Right cardiac atrium (tissue), 5 donors: ENCODE results near the gene SCGB2B2. TPM values are rescaled to one million over a fixed set of nuclear protein-coding genes. Genes with fewer than 3 reads are reported as not detected.

Source experiments
- polyA plus RNA-seq: library from polyadenylated mRNA; stranded (reverse); fragments of 200-250 nt; gene quantifications from one replicate; pipeline ENCODE4 v1.2.3, GENCODE V29; 2013
- total RNA-seq, 4 donors: library from RNA; stranded (reverse); fragmentation: NEBNext Ultra II Directional; extraction: Animal tissue kit (Norgen Biotek cat#: 25700); gene quantifications; one replicate each; pipeline ENCODE4 v1.2.1, GENCODE V29; 2021
- donor health status: healthy with polysubstance abuse.
- donor health status: DM: no; HTN: yes; CAD: no.
- donor health status: DM: no; HTN: no; CAD: no.
- donor health status: DM: no; HTN: yes; CAD: no; lungs with severe emphysema.
- donor health status: DM: yes; HTN: yes; CAD: no.

SCGB2B2 gene
- total and polyA plus RNA-seq, 5 donors = 0.37 to 0.72 (median 0.59) TPM

Other genes starting within 250 kb of the SCGB2B2 start
- 10 to 100 TPM; 40.0 to 50.0 (median 45.5) TPM for gene UBA2, start 248.8 kb downstream of the SCGB2B2 start, total RNA-seq
- gene UBA2, start 248.8 kb downstream of the SCGB2B2 start, polyA plus RNA-seq = 39.9 TPM
- gene WTIP, start 195.4 kb downstream of the SCGB2B2 start, total RNA-seq = 10 to 100 TPM; 13.6 to 20.1 (median 17.6) TPM
- gene WTIP, start 195.4 kb downstream of the SCGB2B2 start, polyA plus RNA-seq = 8.2 TPM
- 10 to 100 TPM; 30.2 to 47.3 (median 41.3) TPM for gene ZNF302, start 519 bp upstream of the SCGB2B2 start, total RNA-seq
- 25.1 TPM for gene ZNF302, start 519 bp upstream of the SCGB2B2 start, polyA plus RNA-seq
- 10 to 100 TPM; 18.3 to 24.7 (median 20.8) TPM for gene ZNF181, start 57.1 kb upstream of the SCGB2B2 start, total RNA-seq
- gene ZNF181, start 57.1 kb upstream of the SCGB2B2 start, polyA plus RNA-seq = 15.1 TPM
- 1 to 10 TPM; 4.0 to 5.8 (median 4.8) TPM for gene ZNF599, start 96.1 kb upstream of the SCGB2B2 start, total RNA-seq
- gene ZNF599, start 96.1 kb upstream of the SCGB2B2 start, polyA plus RNA-seq = 4.0 TPM
- 1 to 10 TPM; 1.4 to 3.4 (median 3.1) TPM for gene ZNF30, start 249.7 kb upstream of the SCGB2B2 start, total RNA-seq
- gene ZNF30, start 249.7 kb upstream of the SCGB2B2 start, polyA plus RNA-seq = 1.8 TPM